Amniotic epithelial cell (primary cell): ENCODE data around the gene MPV17.
"Not testable (repeated sequence)": the region's sequence is repeated elsewhere in the genome, so short reads cannot be mapped to it uniquely, and the experiment has no call there.

Source experiments
- DNase-seq: peaks from one replicate; pipeline ENCODE4 v3.0.0-alpha.2; 2010; ENCODE audit warnings: low read depth

MPV17 gene

GRCh38 chr2:27323596-27324285, 844 bp upstream of the MPV17 start:
- DNase-seq: peak; percentile 24

DNA sequence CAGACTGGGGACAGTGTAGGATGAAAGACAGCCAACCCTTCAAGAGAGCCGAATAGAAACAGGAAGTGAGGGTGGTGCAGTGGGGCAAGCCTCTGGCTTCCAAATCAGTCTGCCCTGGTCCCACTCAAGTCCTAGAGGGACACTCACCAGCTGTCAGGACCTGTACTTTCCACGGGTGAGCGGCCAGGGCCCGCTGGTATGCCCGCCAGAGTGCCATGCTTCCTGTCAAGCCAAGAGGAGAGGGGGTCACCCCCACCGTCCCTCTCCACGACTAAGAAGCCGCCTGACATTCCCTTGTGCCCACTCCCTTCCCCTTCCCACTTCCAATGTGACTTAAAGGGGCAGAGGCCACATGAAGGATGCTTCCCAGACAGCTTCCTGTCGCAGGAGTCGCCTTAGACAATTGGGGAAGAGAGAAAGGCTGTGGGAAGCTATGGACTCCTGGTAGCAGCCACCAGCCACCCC, 564 bp downstream of the MPV17 start:
- no peak for DNase-seq

GRCh38 chr2:27320958-27321543, 1.8 kb downstream of the MPV17 start:
- DNase-seq: peak; percentile 96

DNA sequence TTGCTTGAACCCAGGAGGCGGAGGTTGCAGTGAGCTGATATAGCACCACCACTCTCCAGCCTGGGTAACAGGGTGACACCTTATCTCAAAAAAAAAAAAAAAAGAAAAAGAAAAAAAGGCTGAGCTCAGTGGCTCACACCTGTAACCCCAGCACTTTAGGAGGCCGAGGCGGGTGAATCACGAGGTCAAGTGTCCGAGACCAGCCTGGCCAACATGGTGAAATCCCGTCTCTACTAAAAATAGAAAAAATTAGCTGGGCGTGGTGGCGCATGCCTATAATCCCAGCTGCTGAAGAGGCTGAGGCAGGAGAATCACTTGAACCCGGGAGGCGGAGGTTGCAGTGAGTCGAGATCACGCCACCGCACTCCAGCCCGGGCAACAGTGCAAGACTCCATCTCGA, 3.1 kb downstream of the MPV17 start:
- DNase-seq: not testable (repeated sequence)

DNA sequence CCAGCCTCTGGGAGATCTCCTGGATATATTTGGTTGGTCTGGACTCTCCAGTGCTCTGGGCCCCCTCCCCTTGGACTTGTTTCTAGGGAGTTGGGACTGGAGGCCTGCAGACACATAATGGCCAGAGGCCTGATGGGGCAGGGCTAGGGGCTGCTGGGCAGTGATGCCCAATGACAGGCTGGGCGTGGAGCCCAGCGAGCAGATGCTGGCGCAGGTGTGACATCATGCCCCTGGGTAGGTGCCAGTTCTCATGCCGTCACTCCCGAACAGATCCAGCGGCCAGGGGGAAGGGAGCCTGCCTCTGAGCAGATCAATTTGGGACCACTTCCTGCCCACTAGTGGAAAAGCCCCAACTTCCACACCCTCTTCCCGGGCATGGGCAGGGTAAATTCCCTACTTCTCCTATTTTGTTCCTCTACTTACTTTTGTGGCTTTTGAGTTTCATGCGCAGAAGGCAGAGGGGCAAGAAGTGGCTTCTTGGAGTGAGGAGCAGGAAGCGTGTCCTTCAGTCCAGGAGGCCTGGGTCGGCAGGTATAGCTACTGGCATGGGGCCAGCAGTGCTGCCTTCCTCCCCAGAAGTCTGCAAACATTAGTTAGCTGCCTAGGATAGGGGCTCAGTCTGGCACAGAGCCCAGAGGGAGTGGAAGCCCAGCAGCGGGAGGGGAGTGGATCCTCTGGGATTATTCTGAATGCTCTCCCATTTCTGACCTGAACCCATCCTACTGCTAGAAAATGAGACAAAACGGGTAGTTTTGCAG, 6.1 kb downstream of the MPV17 start:
- no peak for DNase-seq

DNA sequence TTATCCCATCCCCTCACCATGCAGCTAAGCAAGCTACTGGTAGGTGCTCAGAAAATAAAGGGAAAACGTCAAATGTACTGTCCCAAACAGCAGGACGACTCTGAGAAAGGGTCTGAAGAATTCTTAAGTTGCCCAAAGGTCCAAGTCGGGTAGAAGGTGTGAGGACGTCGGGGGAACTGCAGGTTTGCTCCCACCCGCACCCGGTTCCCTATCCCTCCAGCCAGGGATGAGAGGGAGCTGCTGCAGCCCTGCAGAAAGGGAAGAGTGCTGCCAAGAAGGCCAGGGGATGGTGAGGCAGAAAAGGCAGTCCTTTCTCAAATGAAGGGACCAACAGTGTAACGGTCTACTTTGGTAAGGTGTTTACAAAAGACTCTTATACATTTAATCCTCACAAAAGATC, 7.8 kb downstream of the MPV17 start:
- no peak for DNase-seq

DNA sequence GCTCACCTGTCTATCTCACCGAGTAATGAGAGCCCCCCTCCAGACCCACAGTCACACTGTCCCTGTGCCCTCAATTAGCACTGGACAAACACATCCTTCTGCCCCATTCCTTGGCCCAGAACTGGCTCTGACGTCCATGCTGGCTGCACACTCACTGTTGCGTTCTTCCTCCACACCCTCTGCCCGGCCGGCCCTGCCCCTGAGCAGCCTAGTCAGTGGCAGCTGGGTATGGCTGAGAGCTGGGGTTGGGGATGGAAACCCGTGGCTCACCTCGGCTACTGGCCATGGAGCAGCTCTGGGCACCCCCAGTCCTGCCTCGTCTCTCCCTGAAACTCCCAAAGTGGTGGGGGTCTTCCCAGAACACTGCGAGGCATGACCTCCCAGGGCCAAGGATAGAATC, 8.2 kb downstream of the MPV17 start:
- no peak for DNase-seq

- no peak for DNase-seq
These were observed 8.8 kb downstream of the MPV17 start for GRCh38 chr2:27313882-27314645.

DNA sequence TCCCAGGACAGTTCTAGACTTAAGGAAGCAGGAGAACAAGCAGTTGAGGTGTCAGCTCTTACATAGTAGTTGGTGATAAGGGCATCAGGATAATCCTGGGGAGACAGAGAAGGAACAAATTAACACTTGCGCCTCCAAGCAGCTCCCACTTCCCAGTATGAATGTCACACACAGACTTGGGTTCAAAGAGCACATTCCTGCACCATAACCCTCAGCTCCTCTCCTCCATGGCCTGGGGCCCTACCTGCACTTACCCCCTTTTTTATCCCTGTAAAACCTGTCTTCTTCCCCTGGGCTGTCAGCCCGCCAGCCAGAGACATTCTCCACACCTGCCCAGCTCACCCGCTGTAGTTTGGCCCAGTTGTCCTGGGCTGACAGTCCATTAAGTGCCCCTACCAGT, 10.7 kb downstream of the MPV17 start:
- no peak for DNase-seq

GRCh38 chr2:27309651-27310050, 13.2 kb downstream of the MPV17 start:
- DNase-seq: no peak

DNA sequence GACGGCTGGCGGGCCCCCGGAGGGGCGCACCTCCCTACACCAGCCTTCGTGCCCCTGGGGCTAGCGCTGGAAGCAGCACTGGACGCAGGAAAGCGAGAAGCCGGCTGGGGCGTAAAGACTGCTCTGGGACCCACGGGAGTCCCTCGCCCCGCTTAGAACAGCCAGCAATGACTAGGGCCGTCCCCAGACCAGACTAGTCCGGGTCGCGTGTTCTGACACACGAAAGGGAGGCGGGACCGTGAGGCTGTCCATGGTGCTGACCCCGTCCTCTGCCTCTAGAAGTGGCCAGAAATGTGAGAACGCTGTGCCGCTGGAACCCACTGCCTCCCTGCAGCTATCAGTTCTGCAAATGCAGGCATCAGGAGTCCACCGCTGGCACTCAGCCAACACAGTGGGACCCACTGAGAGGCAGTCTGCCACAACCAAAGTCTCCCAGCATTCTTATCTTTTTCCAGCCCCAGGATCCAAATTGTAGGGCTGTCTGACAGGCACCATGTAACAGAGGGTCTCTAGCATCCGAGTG, 14.5 kb downstream of the MPV17 start, which contains the start of gene UCN:
Gene UCN, minus strand, starts transcription at position 87 of the 523 bp plus-strand sequence. CDS start 550 bp downstream, outside the sequence.
- DNase-seq: peak; percentile 32

GRCh38 chr2:27307545-27308358, 15.1 kb downstream of the MPV17 start:
- no peak for DNase-seq

DNA sequence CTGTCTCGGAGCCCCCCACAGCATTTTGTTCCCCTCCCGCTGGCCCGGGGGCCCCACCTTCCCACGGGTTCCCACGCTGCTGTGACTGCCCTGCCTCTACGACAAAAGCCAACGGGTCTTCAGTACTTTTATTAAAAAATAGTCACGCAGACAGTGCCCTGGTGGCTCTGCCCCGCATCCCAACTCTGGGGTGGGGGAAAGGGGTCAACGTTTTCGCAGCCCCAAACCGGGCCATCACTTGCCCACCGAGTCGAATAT, 15.7 kb downstream of the MPV17 start:
- DNase-seq: no peak

GRCh38 chr2:27306573-27307286, 16.2 kb downstream of the MPV17 start:
- DNase-seq: no peak

DNA sequence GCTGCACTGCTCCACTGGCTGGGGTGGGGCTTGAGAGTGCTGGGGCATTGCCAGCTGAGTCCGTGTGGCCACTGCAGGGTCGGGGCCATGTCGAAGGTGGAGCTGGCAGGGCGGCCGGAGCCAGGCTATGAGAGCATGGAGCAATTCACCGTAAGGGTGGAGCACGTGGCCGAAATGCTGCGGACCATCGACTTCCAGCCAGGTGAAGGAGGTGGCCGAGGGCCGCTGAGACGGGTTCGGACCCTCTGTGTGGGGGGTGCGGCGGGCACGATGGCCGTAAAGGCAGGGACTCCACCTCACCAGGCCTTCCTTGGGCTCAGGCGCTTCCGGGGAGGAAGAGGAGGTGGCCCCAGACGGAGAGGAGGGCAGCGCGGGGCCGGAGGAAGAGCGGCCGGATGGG, 16.8 kb downstream of the MPV17 start:
- no peak for DNase-seq

- DNase-seq: no peak
These were observed 17.4 kb downstream of the MPV17 start for GRCh38 chr2:27305516-27305915.

DNA sequence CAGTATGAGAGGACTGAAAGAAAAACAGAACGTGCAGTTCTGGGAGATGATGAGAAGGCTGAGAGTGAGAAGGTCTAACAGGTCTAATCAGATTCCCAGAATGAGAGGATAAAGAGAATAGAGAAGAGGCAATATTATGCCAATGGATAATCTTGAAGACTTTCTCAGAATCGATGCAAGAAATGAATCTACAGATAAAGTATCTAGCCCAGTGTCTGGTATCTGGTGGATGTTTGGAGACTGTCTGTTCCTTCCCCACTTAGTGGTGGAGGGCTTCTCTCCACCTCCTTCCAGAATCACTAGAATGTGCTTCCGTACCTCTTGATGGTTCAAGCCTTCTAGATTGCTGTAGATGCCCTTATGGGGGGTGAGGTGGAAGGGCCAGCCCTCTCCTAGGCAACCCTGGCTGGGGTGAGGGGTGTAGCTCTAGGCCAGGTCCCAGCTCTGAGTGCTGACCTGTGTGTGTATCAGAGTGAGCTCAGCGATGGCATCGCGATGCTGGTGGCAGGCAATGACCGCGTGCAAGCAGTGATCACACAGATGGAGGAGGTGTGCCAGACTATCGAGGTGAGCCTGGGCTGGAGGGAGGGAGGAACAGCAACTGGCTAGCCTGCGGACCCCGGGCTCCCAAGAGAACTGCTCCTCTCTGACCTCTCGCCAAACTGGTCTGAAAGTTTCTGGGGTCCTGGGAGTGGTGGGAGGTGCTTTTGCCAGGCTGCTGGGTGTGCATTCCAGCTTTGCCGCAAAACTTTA, 18.2 kb downstream of the MPV17 start:
- no peak for DNase-seq

GRCh38 chr2:27303093-27304025, 19.5 kb downstream of the MPV17 start:
- DNase-seq: peak; percentile 68

- DNase-seq: not testable (repeated sequence)
These were observed 22.3 kb downstream of the MPV17 start for GRCh38 chr2:27300606-27301005.
